HUES48 (cell line): Measurements from ENCODE around the gene INPP1.
"Not testable (repeated sequence)": the region's sequence is repeated elsewhere in the genome, so short reads cannot be mapped to it uniquely, and the experiment has no call there.

Source experiments
- H3K27ac ChIP-seq: one replicate; pipeline ENCODE4 v1.7.0; 2013; ENCODE audit warnings: low read depth, low read length, inconsistent platforms
- H3K27me3 ChIP-seq: 2 replicates; pipeline ENCODE4 v1.6.1; 2013; ENCODE audit warnings: mild to moderate bottlenecking, low read length; ENCODE audit not compliant: control insufficient read depth, insufficient read depth
- H3K36me3 ChIP-seq: 2 replicates; pipeline ENCODE4 v1.6.1; 2013; ENCODE audit warnings: low read length; ENCODE audit not compliant: control insufficient read depth, insufficient read depth
- H3K4me1 ChIP-seq: 2 replicates; pipeline ENCODE4 v1.6.1; 2013; ENCODE audit warnings: mild to moderate bottlenecking, low read length; ENCODE audit not compliant: control insufficient read depth, insufficient read depth
- H3K4me3 ChIP-seq: 2 replicates; pipeline ENCODE4 v1.5.1; 2013; ENCODE audit warnings: mild to moderate bottlenecking, low read depth, low read length
- H3K9ac ChIP-seq: 2 replicates; pipeline ENCODE4 v1.6.1; 2013; ENCODE audit warnings: mild to moderate bottlenecking, low read depth, low read length, moderate library complexity
- H3K9me3 ChIP-seq: 2 replicates; pipeline ENCODE4 v1.6.1; 2013; ENCODE audit warnings: low read length; ENCODE audit not compliant: control insufficient read depth, insufficient read depth

INPP1 gene

GRCh38 chr2:190343536-190344275 lies at the start of gene INPP1:
INPP1 (plus strand) TSS chr2:190343589; CDS start chr2:190360103, 16,514 bp downstream.
- H3K27me3 ChIP-seq: peaks cover 19% of the 10 kb centered on the region
- no peak within 1 kb of the TSS for H3K9ac ChIP-seq
- peak within 1 kb of the TSS; percentile 65 for H3K4me3 ChIP-seq
- no peaks in the 10 kb centered on the region for H3K36me3 ChIP-seq
- H3K27ac ChIP-seq: no peak within 1 kb of the TSS
- peaks cover 14% of the 10 kb centered on the region; the same call in 1 of the 2 replicates for H3K4me1 ChIP-seq
- H3K9me3 ChIP-seq: no peaks in the 10 kb centered on the region

- not testable (repeated sequence) for H3K9me3 ChIP-seq, H3K27ac ChIP-seq, H3K4me3 ChIP-seq, H3K4me1 ChIP-seq, H3K27me3 ChIP-seq, H3K9ac ChIP-seq
- H3K36me3 ChIP-seq: peaks cover 27% of the 10 kb centered on the region
These were observed 45.5 kb upstream of the INPP1 start for GRCh38 chr2:190297880-190298279.

- no peak overlapping the region for H3K4me3 ChIP-seq
- no peak overlapping the region for H3K9ac ChIP-seq
These were observed 42.4 kb upstream of the INPP1 start for GRCh38 chr2:190301032-190301431.

GRCh38 chr2:190302052-190302451 lies 41.3 kb upstream of the INPP1 start:
- Histone ChIP-seq H3K27me3 (no peaks in the 10 kb centered on the region), H3K9me3 (no peaks in the 10 kb centered on the region), H3K36me3 (peaks cover 8% of the 10 kb centered on the region; the same call in 1 of the 2 replicates), H3K27ac (no peak overlapping the region), H3K9ac (no peak overlapping the region), H3K4me1 (peaks cover 7% of the 10 kb centered on the region), H3K4me3 (no peak overlapping the region)

More at GRCh38 chr2:190301032-190301431, 42.4 kb upstream of the INPP1 start:
- Histone ChIP-seq H3K27ac (peak overlapping the region; percentile 45), H3K4me1 (peaks cover 7% of the 10 kb centered on the region), H3K27me3 (no peaks in the 10 kb centered on the region), H3K36me3 (peaks cover 12% of the 10 kb centered on the region), H3K9me3 (no peaks in the 10 kb centered on the region)

GRCh38 chr2:190303647-190304046 lies 39.7 kb upstream of the INPP1 start:
- H3K27ac ChIP-seq: no peak overlapping the region
- H3K4me1 ChIP-seq: peaks cover 7% of the 10 kb centered on the region
- peaks cover 9% of the 10 kb centered on the region for H3K36me3 ChIP-seq
- H3K27me3 ChIP-seq: no peaks in the 10 kb centered on the region
- no peak overlapping the region for H3K9ac ChIP-seq
- H3K9me3 ChIP-seq: no peaks in the 10 kb centered on the region
- no peak overlapping the region for H3K4me3 ChIP-seq

GRCh38 chr2:190304404-190304803 lies 39.0 kb upstream of the INPP1 start:
- H3K4me3 ChIP-seq: no peak overlapping the region
- H3K27me3 ChIP-seq: no peaks in the 10 kb centered on the region
- peaks cover 16% of the 10 kb centered on the region for H3K36me3 ChIP-seq
- H3K9me3 ChIP-seq: no peaks in the 10 kb centered on the region
- H3K9ac ChIP-seq: no peak overlapping the region
- H3K4me1 ChIP-seq: peaks cover 7% of the 10 kb centered on the region
- no peak overlapping the region for H3K27ac ChIP-seq

GRCh38 chr2:190308031-190308430 lies 35.4 kb upstream of the INPP1 start:
- no peaks in the 10 kb centered on the region for H3K27me3 ChIP-seq
- no peak overlapping the region for H3K27ac ChIP-seq
- no peak overlapping the region for H3K4me3 ChIP-seq
- no peaks in the 10 kb centered on the region for H3K4me1 ChIP-seq
- no peak overlapping the region for H3K9ac ChIP-seq
- peaks cover 22% of the 10 kb centered on the region for H3K36me3 ChIP-seq
- H3K9me3 ChIP-seq: no peaks in the 10 kb centered on the region

GRCh38 chr2:190311893-190312634 lies 31.3 kb upstream of the INPP1 start:
- Histone ChIP-seq H3K9me3 (no peaks in the 10 kb centered on the region), H3K4me3 (no peak overlapping the region), H3K4me1 (no peaks in the 10 kb centered on the region), H3K36me3 (peaks cover 16% of the 10 kb centered on the region), H3K9ac (no peak overlapping the region), H3K27me3 (no peaks in the 10 kb centered on the region), H3K27ac (no peak overlapping the region)

- peaks cover 16% of the 10 kb centered on the region for H3K36me3 ChIP-seq
- not testable (repeated sequence) for H3K9ac ChIP-seq, H3K27ac ChIP-seq, H3K4me3 ChIP-seq, H3K4me1 ChIP-seq, H3K9me3 ChIP-seq, H3K27me3 ChIP-seq
These were observed 30.8 kb upstream of the INPP1 start for GRCh38 chr2:190312635-190313025.

- peaks cover 7% of the 10 kb centered on the region; the same call in 1 of the 2 replicates for H3K4me1 ChIP-seq
- peaks cover 13% of the 10 kb centered on the region for H3K36me3 ChIP-seq
- no peak overlapping the region for H3K9ac ChIP-seq
- H3K4me3 ChIP-seq: no peak overlapping the region
- H3K27ac ChIP-seq: no peak overlapping the region
- no peaks in the 10 kb centered on the region for H3K27me3 ChIP-seq
- no peaks in the 10 kb centered on the region for H3K9me3 ChIP-seq
These were observed 29.5 kb upstream of the INPP1 start for GRCh38 chr2:190313880-190314279.

GRCh38 chr2:190315273-190315672 lies 28.1 kb upstream of the INPP1 start:
- peaks cover 10% of the 10 kb centered on the region; the same call in 1 of the 2 replicates for H3K4me1 ChIP-seq
- H3K27ac ChIP-seq: no peak overlapping the region
- H3K27me3 ChIP-seq: no peaks in the 10 kb centered on the region
- no peak overlapping the region for H3K9ac ChIP-seq
- H3K9me3 ChIP-seq: no peaks in the 10 kb centered on the region
- H3K36me3 ChIP-seq: peaks cover 8% of the 10 kb centered on the region; the same call in 1 of the 2 replicates
- no peak overlapping the region for H3K4me3 ChIP-seq
